ENCODE data around the gene PKP4. TPM values are rescaled to one million over a fixed set of nuclear protein-coding genes. Genes with fewer than 3 reads are reported as not detected.
"Not testable (repeated sequence)": the region's sequence is repeated elsewhere in the genome, so short reads cannot be mapped to it uniquely, and the experiment has no call there.

PKP4 gene
- total and polyA plus RNA-seq, 2 donors (not counting 1 experiment from before 2014, with no cell fraction given) = 44.5 to 56.3 TPM

DNA sequence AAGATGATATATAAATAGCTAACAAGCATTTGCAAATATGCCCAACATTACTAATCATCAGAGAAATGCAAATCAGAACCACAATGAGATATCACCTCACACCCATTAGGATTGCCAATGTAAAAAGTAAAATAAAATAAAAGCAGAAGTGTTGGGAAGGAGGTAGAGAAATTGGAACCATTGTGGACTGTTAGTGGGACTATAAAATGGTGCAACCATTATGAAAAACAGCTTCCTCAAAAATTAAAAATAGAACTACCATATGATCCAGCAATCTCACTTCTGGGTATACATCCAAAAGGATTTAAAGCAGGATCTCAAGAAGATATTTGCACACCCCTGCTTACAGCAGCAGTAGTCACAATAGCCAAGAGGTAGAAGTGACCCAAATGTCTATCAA, 238.6 kb downstream of the PKP4 start:
- no peaks in the 10 kb centered on the region for H3K36me3 ChIP-seq (ENCODE audit: control insufficient read depth, insufficient read depth, low read length)
- DNase-seq (ENCODE audit: low read depth in 2 of 2) = no peak
- H3K4me1 ChIP-seq (ENCODE audit: control insufficient read depth, extremely low read depth, insufficient read depth, low read length) = no peaks in the 10 kb centered on the region
- H3K27ac ChIP-seq (ENCODE audit: insufficient read depth, low read length) = no peak overlapping the region
- no peak overlapping the region for H2AFZ ChIP-seq (ENCODE audit: low read length)
- H3K9me3 ChIP-seq (ENCODE audit: control insufficient read depth, insufficient read depth, low read depth, low read length) = no peaks in the 10 kb centered on the region
- no peaks in the 10 kb centered on the region for H3K27me3 ChIP-seq (ENCODE audit: control insufficient read depth, insufficient read depth, low read length)
- TF ChIP-seq EZH2 (IDR thresholded peaks at IDR 0.05; ENCODE audit: low read length, missing control alignments) = no peak
- TF ChIP-seq, protein P1, sequence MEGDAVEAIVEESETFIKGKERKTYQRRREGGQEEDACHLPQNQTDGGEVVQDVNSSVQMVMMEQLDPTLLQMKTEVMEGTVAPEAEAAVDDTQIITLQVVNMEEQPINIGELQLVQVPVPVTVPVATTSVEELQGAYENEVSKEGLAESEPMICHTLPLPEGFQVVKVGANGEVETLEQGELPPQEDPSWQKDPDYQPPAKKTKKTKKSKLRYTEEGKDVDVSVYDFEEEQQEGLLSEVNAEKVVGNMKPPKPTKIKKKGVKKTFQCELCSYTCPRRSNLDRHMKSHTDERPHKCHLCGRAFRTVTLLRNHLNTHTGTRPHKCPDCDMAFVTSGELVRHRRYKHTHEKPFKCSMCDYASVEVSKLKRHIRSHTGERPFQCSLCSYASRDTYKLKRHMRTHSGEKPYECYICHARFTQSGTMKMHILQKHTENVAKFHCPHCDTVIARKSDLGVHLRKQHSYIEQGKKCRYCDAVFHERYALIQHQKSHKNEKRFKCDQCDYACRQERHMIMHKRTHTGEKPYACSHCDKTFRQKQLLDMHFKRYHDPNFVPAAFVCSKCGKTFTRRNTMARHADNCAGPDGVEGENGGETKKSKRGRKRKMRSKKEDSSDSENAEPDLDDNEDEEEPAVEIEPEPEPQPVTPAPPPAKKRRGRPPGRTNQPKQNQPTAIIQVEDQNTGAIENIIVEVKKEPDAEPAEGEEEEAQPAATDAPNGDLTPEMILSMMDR (conservative IDR thresholded peaks at IDR 0.05 in 1 of 2, IDR thresholded peaks at IDR 0.05 in 1 of 2; ENCODE audit: low read depth in 1 of 2, low read length in 2 of 2) = no peak
- H3K4me2 ChIP-seq (ENCODE audit: extremely low read depth, insufficient read depth, low read length) = no peak overlapping the region
- H3K9ac ChIP-seq (ENCODE audit: insufficient read depth, low read length) = no peak overlapping the region
- H3K79me2 ChIP-seq (ENCODE audit: control insufficient read depth, insufficient read depth, low read length) = no peaks in the 10 kb centered on the region
- H4K20me1 ChIP-seq (ENCODE audit: control insufficient read depth, extremely low read depth, insufficient read depth, low read length) = no peaks in the 10 kb centered on the region
- no peak overlapping the region for H3K4me3 ChIP-seq (replicated peaks in 1 of 4; ENCODE audit: control extremely low read depth in 1 of 4, insufficient read depth in 1 of 4, low read depth in 3 of 4, low read length in 4 of 4)

DNA sequence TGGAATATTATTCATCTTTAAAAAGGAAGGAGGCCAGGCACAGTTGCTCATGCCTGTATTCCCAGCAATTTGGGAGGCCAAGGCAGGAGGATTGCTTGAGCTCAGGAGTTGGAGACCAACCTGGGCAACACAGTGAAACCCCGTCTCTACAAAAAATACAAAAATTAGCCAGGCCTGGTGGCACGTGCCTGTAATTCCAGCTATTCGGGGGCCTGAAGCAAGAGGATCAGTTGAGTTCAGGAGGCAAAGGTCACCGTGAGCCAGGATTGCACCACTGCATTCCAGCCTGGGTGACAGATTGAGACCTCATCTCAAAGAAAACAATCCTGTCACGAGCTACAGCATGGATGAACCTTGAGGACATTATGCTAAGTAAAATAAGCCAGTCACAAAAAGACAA, 239.0 kb downstream of the PKP4 start:
- not testable (repeated sequence) for H3K27ac ChIP-seq (ENCODE audit: insufficient read depth, low read length); H3K9ac ChIP-seq (ENCODE audit: insufficient read depth, low read length); H4K20me1 ChIP-seq (ENCODE audit: control insufficient read depth, extremely low read depth, insufficient read depth, low read length); H3K4me1 ChIP-seq (ENCODE audit: control insufficient read depth, extremely low read depth, insufficient read depth, low read length); DNase-seq (ENCODE audit: low read depth in 2 of 2); H2AFZ ChIP-seq (ENCODE audit: low read length); H3K4me2 ChIP-seq (ENCODE audit: extremely low read depth, insufficient read depth, low read length); H3K79me2 ChIP-seq (ENCODE audit: control insufficient read depth, insufficient read depth, low read length); H3K27me3 ChIP-seq (ENCODE audit: control insufficient read depth, insufficient read depth, low read length); H3K4me3 ChIP-seq (replicated peaks in 1 of 4; ENCODE audit: control extremely low read depth in 1 of 4, insufficient read depth in 1 of 4, low read depth in 3 of 4, low read length in 4 of 4); H3K9me3 ChIP-seq (ENCODE audit: control insufficient read depth, insufficient read depth, low read depth, low read length); H3K36me3 ChIP-seq (ENCODE audit: control insufficient read depth, insufficient read depth, low read length)

DNA sequence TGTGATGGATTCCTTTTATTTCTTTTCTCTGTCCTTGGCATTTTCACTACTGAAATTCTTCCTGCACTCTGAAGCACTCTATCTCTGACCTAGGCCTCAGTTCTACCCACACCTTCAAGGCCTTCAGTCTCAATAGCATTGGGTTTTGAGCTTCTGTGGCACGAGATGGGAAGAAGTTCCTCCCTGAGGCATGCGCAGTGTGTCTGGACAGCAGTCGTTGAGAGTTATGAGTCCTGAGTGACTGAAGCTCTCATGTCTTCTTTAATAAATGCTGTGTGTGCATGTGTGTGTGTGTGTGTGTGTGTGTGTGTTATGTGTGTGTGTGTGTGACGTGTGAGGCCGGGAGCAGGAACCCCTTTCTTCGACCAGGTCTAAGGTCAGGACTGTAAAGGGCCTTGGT, 242.6 kb downstream of the PKP4 start:
- Histone ChIP-seq H4K20me1 (ENCODE audit: control insufficient read depth, extremely low read depth, insufficient read depth, low read length) (no peaks in the 10 kb centered on the region), H3K4me3 (replicated peaks in 1 of 4; ENCODE audit: control extremely low read depth in 1 of 4, insufficient read depth in 1 of 4, low read depth in 3 of 4, low read length in 4 of 4) (no peak overlapping the region), H3K4me1 (ENCODE audit: control insufficient read depth, extremely low read depth, insufficient read depth, low read length) (no peaks in the 10 kb centered on the region), H3K9ac (ENCODE audit: insufficient read depth, low read length) (no peak overlapping the region), H3K36me3 (ENCODE audit: control insufficient read depth, insufficient read depth, low read length) (no peaks in the 10 kb centered on the region), H3K79me2 (ENCODE audit: control insufficient read depth, insufficient read depth, low read length) (no peaks in the 10 kb centered on the region), H2AFZ (ENCODE audit: low read length) (no peak overlapping the region), H3K27ac (ENCODE audit: insufficient read depth, low read length) (no peak overlapping the region), H3K4me2 (ENCODE audit: extremely low read depth, insufficient read depth, low read length) (no peak overlapping the region), H3K9me3 (ENCODE audit: control insufficient read depth, insufficient read depth, low read depth, low read length) (no peaks in the 10 kb centered on the region), H3K27me3 (ENCODE audit: control insufficient read depth, insufficient read depth, low read length) (no peaks in the 10 kb centered on the region)
- TF ChIP-seq, protein P1 (conservative IDR thresholded peaks at IDR 0.05 in 1 of 2, IDR thresholded peaks at IDR 0.05 in 1 of 2; ENCODE audit: low read depth in 1 of 2, low read length in 2 of 2) = no peak
- TF ChIP-seq EZH2 (IDR thresholded peaks at IDR 0.05; ENCODE audit: low read length, missing control alignments) = no peak
- DNase-seq (ENCODE audit: low read depth in 2 of 2) = no peak
